Lung (tissue), 12 donors: ENCODE data around the gene ALOX12. TPM values are rescaled to one million over a fixed set of nuclear protein-coding genes. Genes with fewer than 3 reads are reported as not detected.
"Not testable (repeated sequence)": the region's sequence is repeated elsewhere in the genome, so short reads cannot be mapped to it uniquely, and the experiment has no call there.

ENCODE experiments used
- ATAC-seq: fragments of 200-7000 bp; cut with Tn5 transposase; one replicate; pipeline ENCODE4 v1.9.1; 2020; ENCODE audit warnings: moderate number of reproducible peaks; ENCODE audit not compliant: insufficient read depth, low FRiP score
- DNase-seq, 3 donors: peaks; one replicate each; pipeline ENCODE4 v3.0.0-alpha.2; 2013 to 2017
- H3K27ac ChIP-seq, 2 donors: one replicate each; pipeline ENCODE4 v1.5.1; 2013; ENCODE audit warnings: mild to moderate bottlenecking in 2 of 2, moderate library complexity in 2 of 2, control low read depth in 1 of 2, inconsistent platforms in 1 of 2, low read depth in 1 of 2, low read length in 1 of 2
- H3K27me3 ChIP-seq, 3 donors: one replicate each; pipeline ENCODE4 v1.5.1; 2013; ENCODE audit warnings: low read length in 2 of 3; ENCODE audit not compliant: control insufficient read depth in 3 of 3, insufficient read depth in 3 of 3
- H3K36me3 ChIP-seq, 4 donors: one replicate each; pipeline ENCODE4 v1.5.1; 2013; ENCODE audit warnings: low read length in 4 of 4, mild to moderate bottlenecking in 1 of 4, moderate library complexity in 1 of 4; ENCODE audit not compliant: control insufficient read depth in 4 of 4, insufficient read depth in 4 of 4
- H3K4me1 ChIP-seq, 5 donors: one replicate each; pipeline ENCODE4 v1.5.1; 2013; ENCODE audit warnings: low read length in 5 of 5, mild to moderate bottlenecking in 2 of 5, moderate library complexity in 1 of 5; ENCODE audit not compliant: control insufficient read depth in 5 of 5, insufficient read depth in 5 of 5
- H3K4me3 ChIP-seq: one replicate; pipeline ENCODE4 v1.5.1; 2013; ENCODE audit warnings: mild to moderate bottlenecking, control low read depth, moderate library complexity
- H3K9ac ChIP-seq, 2 donors: one replicate each; pipeline ENCODE4 v1.5.1; 2013; ENCODE audit warnings: low read length in 2 of 2, control low read depth in 1 of 2; ENCODE audit not compliant: insufficient read depth in 1 of 2
- H3K9me3 ChIP-seq, 4 donors: one replicate each; pipeline ENCODE4 v1.5.1; 2013; ENCODE audit warnings: low read length in 3 of 4, mild to moderate bottlenecking in 1 of 4, moderate library complexity in 1 of 4; ENCODE audit not compliant: control insufficient read depth in 4 of 4, insufficient read depth in 3 of 4
- WGBS, 2 donors: extraction: QIAGEN DNeasy Blood & Tissue Kit; methylation state at CpG; one replicate each; pipeline ENCODE4 v1.1.7; 2013; 5-methylcytosine and 5-hydroxymethylcytosine counted together
- polyA plus RNA-seq, 2 donors: library from polyadenylated mRNA; stranded (reverse); fragments of 200-250 nt; gene quantifications; one replicate each; pipeline ENCODE4 v1.2.1, GENCODE V29; 2013
- total RNA-seq, 2 donors: library from RNA; depleted of rRNA in 1 of 2; stranded (reverse); fragments of >200 nt in 1 of 2; gene quantifications; one replicate each; pipeline ENCODE4 v1.2.1, GENCODE V29; 2014 to 2021
- TF ChIP-seq, protein P1 (sequence below): IDR thresholded peaks from 2 replicates; pipeline ENCODE4 v1.5.1; 2012; ENCODE audit warnings: mild to moderate bottlenecking; ENCODE audit errors: control extremely low read depth, extremely low read depth
- donor health status: control.
- donor health status: control.
- donor health status: Bipolar disorder and iron deficiency.
- donor health status: healthy.
- donor health status: DM: yes; HTN: yes; CAD: no.

The ALOX12 gene
- total and polyA plus RNA-seq, 4 donors, result 0.21 to 0.95 (median 0.45) TPM

DNA sequence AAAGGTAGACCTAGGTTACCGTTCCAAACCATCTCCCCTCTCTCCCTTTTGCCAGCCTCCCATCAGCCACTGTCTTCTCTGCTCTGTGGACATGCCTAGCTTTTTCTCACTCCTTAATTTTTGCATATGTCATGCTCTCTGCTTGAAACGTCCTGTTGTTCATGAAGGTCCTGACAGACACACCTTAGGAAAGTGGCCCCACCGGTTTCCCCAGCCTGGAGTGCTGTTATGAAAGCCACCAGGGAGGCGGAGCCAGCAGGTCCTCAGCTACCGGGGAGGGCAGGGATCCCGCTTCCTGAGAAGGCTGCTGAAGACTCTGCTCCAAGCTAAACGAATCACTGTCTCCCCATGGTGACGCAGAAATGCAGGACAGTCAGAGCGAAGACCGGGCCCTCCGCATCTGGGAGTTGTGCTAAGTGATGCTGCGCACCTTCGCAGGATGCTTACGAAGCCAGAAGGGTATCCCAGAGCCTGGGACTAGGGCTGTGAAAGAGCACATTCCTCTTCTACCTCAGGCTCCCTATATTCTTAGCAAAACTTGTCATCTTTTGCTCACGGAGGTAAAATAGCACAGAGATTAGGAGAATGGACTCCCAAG is 50.4 kb downstream of the ALOX12 start:
- Histone ChIP-seq H3K4me3 (no peak overlapping the region), H3K36me3 (no peaks in the 10 kb centered on the region), H3K4me1 (peaks cover 0 to 28% (median 12%) of the 10 kb centered on the region in 5 donors), H3K9me3 (no peaks in the 10 kb centered on the region), H3K27me3 (peaks cover 0 to 41% (median 25%) of the 10 kb centered on the region in 3 donors), H3K9ac (peak overlapping the region in 1 of 2 donors; percentile 32), H3K27ac (peak overlapping the region in 1 of 2 donors; percentile 88)
- WGBS, 2 donors, result 12 to 24% methylated on average over 15 of the region's 15 CpGs
- ATAC-seq (peak; percentile 5), DNase-seq (peak; percentile 59 to 76 (median 75))
- TF ChIP-seq, protein P1, sequence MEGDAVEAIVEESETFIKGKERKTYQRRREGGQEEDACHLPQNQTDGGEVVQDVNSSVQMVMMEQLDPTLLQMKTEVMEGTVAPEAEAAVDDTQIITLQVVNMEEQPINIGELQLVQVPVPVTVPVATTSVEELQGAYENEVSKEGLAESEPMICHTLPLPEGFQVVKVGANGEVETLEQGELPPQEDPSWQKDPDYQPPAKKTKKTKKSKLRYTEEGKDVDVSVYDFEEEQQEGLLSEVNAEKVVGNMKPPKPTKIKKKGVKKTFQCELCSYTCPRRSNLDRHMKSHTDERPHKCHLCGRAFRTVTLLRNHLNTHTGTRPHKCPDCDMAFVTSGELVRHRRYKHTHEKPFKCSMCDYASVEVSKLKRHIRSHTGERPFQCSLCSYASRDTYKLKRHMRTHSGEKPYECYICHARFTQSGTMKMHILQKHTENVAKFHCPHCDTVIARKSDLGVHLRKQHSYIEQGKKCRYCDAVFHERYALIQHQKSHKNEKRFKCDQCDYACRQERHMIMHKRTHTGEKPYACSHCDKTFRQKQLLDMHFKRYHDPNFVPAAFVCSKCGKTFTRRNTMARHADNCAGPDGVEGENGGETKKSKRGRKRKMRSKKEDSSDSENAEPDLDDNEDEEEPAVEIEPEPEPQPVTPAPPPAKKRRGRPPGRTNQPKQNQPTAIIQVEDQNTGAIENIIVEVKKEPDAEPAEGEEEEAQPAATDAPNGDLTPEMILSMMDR, result no peak

DNA sequence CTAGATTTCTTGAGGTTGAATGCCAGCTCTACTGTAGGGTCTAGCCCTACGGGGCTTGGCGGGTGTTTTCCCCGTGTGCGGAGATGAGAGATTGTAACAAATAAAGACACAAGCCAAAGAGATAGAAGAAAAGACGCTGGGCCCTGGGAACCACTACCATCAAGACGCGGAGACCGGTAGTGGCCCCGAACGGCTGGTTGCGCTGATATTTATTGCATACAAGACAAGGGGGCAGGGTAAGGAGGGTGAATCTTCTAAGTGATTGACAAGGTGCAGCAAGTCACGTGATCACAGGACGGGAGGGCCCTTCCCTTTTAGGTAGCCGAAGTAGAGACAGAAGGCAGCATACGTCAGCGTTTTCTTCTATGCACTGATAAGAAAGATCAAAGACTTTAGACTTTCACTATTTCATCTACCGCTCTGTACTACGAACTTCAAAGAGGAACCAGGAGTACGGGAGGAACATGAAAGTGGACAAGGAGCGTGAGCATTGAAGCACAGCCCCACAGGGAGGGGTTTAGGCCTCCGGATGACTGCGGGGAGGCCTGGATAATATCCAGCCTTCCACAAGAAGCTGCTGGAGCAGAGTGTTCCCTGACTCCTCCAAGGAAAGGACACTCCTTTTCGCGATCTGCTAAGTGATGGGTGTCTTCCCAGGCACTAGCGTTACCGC is 51.0 kb downstream of the ALOX12 start:
- not testable (repeated sequence) for H3K4me3 ChIP-seq, ATAC-seq
- H3K4me1 ChIP-seq, result peaks cover 0 to 28% (median 12%) of the 10 kb centered on the region in 5 donors

DNA sequence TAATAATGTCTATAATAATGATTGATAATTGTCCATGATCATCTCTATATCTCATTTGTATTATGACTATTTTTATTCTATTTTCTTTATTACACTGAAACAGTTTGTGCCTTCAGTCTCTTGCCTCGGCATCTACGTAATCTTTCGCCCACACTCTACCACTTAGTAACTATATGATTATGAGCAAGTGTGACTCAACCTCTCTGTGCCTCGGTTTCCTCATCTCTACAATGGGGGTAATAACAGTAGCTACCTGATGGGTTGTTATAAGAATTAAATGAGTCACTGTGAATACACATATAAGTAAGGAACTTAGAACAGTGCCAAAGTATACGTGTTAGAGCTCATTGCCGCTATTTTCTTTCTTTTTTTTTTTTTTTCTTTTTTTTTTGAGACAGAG is 51.7 kb downstream of the ALOX12 start:
- TF ChIP-seq, protein P1, result no peak
- ATAC-seq, result no peak
- Histone ChIP-seq H3K9me3 (no peaks in the 10 kb centered on the region), H3K4me1 (peaks cover 0 to 25% (median 8%) of the 10 kb centered on the region in 5 donors), H3K27ac (no peak overlapping the region), H3K36me3 (no peaks in the 10 kb centered on the region), H3K27me3 (peaks cover 0 to 41% (median 24%) of the 10 kb centered on the region in 3 donors), H3K4me3 (no peak overlapping the region), H3K9ac (no peak overlapping the region)
- WGBS, 2 donors, result 77 to 95% methylated on average over 6 of the region's 6 CpGs
- DNase-seq, result no peak

More for the DNA sequence above, 51.0 kb downstream of the ALOX12 start:
- H3K36me3 ChIP-seq, H3K9me3 ChIP-seq: not testable (repeated sequence)
- peak overlapping the region in 1 of 2 donors; percentile 88 for H3K27ac ChIP-seq
- peak overlapping the region in 1 of 2 donors; percentile 32 for H3K9ac ChIP-seq
- peaks cover 0 to 41% (median 25%) of the 10 kb centered on the region in 3 donors for H3K27me3 ChIP-seq
- peak in 2 of 3 donors; percentile 35 to 46 for DNase-seq
- 14 to 19% methylated on average over 26 of the region's 26 CpGs for WGBS, 2 donors

DNA sequence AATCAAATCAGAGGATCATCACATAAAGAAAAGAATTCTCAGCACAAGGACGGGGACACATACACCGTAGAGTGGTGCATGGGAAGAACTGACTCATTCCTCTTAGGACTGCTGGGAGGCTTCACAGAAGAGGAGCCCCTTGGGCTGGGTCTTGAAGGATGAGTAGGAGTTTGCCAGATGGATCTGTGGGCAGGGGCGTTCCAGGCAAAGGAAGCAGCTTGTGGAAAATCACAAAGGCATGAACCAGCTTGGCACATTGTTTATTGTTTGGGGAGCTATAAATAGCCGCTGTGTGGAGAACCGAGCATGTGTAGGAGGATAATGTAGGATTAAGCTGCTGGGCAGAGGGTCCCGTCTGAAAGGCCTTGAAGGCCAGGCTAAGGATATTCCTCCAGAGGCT is 53.1 kb downstream of the ALOX12 start:
- peaks cover 0 to 13% (median 7%) of the 10 kb centered on the region in 5 donors for H3K4me1 ChIP-seq
- DNase-seq, result no peak
- no peaks in the 10 kb centered on the region for H3K36me3 ChIP-seq
- H3K9ac ChIP-seq, result no peak overlapping the region
- 84 to 89% methylated on average over 6 of the region's 6 CpGs for WGBS, 2 donors
- H3K9me3 ChIP-seq, result no peaks in the 10 kb centered on the region
- peaks cover 0 to 35% (median 12%) of the 10 kb centered on the region in 3 donors for H3K27me3 ChIP-seq
- H3K27ac ChIP-seq, result no peak overlapping the region
- no peak for ATAC-seq
- TF ChIP-seq, protein P1, result no peak
- no peak overlapping the region for H3K4me3 ChIP-seq

DNA sequence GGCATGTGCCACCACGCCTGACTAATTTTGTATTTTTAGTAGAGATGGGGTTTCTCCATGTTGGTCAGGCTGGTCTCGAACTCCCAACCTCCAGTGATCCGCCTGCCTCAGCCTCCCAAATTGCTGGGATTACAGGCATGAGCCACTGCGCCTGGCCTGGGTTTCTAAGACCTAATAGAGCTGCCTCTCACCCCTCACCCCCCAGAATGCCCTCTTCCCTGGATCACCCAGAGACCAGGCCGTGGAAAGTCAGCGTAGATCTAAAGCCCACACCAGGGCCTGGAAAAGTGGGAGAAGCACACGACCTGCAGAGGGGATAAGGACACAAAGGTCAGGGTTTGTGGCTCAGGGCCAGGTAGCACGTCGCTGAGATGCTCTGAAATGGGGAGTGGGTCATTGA is 54.7 kb downstream of the ALOX12 start:
- not testable (repeated sequence) for DNase-seq, H3K27ac ChIP-seq, ATAC-seq, H3K9ac ChIP-seq, H3K36me3 ChIP-seq, H3K4me3 ChIP-seq, H3K9me3 ChIP-seq
- WGBS, 2 donors, result 87 to 88% methylated on average over 9 of the region's 9 CpGs
- Histone ChIP-seq H3K27me3 (peaks cover 0 to 23% (median 4%) of the 10 kb centered on the region in 3 donors), H3K4me1 (peaks cover 0 to 11% (median 7%) of the 10 kb centered on the region in 5 donors)
